ENCODE data around the gene PYGM. TPM values are rescaled to one million over a fixed set of nuclear protein-coding genes. Genes with fewer than 3 reads are reported as not detected.
A peak's percentile ranks its signal among the peaks of the same experiment; 100 is the strongest.

Gene PYGM
- total and polyA plus RNA-seq, 2 experiments from 2014 or later = 1.5 to 3.9 TPM

DNA sequence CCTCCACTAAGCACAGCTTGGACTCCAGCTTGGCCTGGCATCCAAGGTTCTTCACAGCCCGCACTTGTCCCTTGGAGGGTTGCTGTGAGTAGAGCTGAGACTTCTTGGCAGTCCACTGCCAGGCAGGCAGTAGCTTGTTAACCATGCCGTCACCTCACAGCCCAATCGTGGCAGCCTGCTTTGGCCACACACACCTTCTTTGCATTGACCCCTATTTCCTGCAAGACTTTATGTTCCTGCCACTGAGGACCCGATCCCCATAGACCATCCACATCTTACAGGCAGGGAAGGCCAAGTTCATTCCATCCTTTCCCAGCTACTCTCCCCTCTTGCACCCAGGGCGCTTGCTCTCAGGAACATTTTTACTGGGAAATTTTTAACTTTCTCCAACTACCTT is 2.5 kb upstream of the PYGM start:
- Histone ChIP-seq H3K27ac (ENCODE audit: low read depth) (peak overlapping the region; percentile 96), H3F3A (replicated peaks; ENCODE audit: low read depth) (peaks cover 53% of the 10 kb centered on the region), H3K27me3 (ENCODE audit: insufficient read depth) (no peaks in the 10 kb centered on the region), H3K36me3 (ENCODE audit: insufficient read depth) (peaks cover 13% of the 10 kb centered on the region), H3K9me2 (ENCODE audit: insufficient read depth) (no peaks in the 10 kb centered on the region), H2AFZ (no peak overlapping the region), H3K4me1 (ENCODE audit: insufficient read depth) (peaks cover 66% of the 10 kb centered on the region), H4K20me1 (replicated peaks; ENCODE audit: insufficient read depth) (peaks cover 17% of the 10 kb centered on the region), H3K79me2 (replicated peaks; ENCODE audit: insufficient read depth) (peaks cover 11% of the 10 kb centered on the region; the same call in 1 of the 2 replicates), H3K4me3 (peak overlapping the region; percentile 40; the same call in 1 of the 2 replicates), H3K4me2 (peak overlapping the region; percentile 76)
- DNase-seq (ENCODE audit: low spot score) (no peak), ATAC-seq (peak; percentile 1)
- Mint-ChIP-seq H3K27ac (peak overlapping the region; percentile 93), H3K36me3 (ENCODE audit: low read depth) (peaks cover 47% of the 10 kb centered on the region), H3K9me3 (no peaks in the 10 kb centered on the region; the same call in 1 of the 3 replicates), H3K4me1 (peaks cover 82% of the 10 kb centered on the region), H3K4me3 (peak overlapping the region; percentile 51), H3K27me3 (ENCODE audit: insufficient read depth, low read depth, poor library complexity) (peaks cover 44% of the 10 kb centered on the region)
- TF ChIP-seq ZNF462 (CRISPR knock-in tag; IDR thresholded peaks at IDR 0.05) (no peak), NANOG (IDR thresholded peaks at IDR 0.05; ENCODE audit: borderline replicate concordance) (no peak), EZH2 (IDR thresholded peaks at IDR 0.05; ENCODE audit: low read depth, unreplicated experiment) (no peak), ZNF331 (CRISPR knock-in tag; IDR thresholded peaks at IDR 0.05; ENCODE audit: low read depth) (no peak), POLR2AphosphoS5 (IDR thresholded peaks at IDR 0.05; ENCODE audit: low read depth) (0 out of 2 replicates have a peak, but pooled peaks have one; percentile 17), JUNB (IDR thresholded peaks at IDR 0.05; ENCODE audit: unreplicated experiment) (no peak)
- TF ChIP-seq, protein P1, sequence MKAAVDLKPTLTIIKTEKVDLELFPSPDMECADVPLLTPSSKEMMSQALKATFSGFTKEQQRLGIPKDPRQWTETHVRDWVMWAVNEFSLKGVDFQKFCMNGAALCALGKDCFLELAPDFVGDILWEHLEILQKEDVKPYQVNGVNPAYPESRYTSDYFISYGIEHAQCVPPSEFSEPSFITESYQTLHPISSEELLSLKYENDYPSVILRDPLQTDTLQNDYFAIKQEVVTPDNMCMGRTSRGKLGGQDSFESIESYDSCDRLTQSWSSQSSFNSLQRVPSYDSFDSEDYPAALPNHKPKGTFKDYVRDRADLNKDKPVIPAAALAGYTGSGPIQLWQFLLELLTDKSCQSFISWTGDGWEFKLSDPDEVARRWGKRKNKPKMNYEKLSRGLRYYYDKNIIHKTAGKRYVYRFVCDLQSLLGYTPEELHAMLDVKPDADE (IDR thresholded peaks at IDR 0.05) = no peak

Data from GM23338 (cell line).